Measurements from ENCODE around the gene RNGTT. TPM values are rescaled to one million over a fixed set of nuclear protein-coding genes. Genes with fewer than 3 reads are reported as not detected.
"Not testable (repeated sequence)": the region's sequence is repeated elsewhere in the genome, so short reads cannot be mapped to it uniquely, and the experiment has no call there.

The RNGTT gene
- total RNA-seq, 2 donors from 2014 or later = 7.5 to 11.3 TPM

- H3K27ac ChIP-seq = no peak overlapping the region
- no peaks in the 10 kb centered on the region for H3K9me3 ChIP-seq
- H3K4me1 ChIP-seq = no peaks in the 10 kb centered on the region
- H3K27me3 ChIP-seq = no peaks in the 10 kb centered on the region
- DNase-seq (ENCODE audit: low spot score) = no peak
- no peak overlapping the region for H3K4me3 ChIP-seq
- no peak for TF ChIP-seq CTCF (IDR thresholded peaks at IDR 0.05)
- H3K36me3 ChIP-seq = no peaks in the 10 kb centered on the region
Measured at GRCh38 chr6:88741939-88742338, 221.5 kb downstream of the RNGTT start.

GRCh38 chr6:88741071-88741470, 222.3 kb downstream of the RNGTT start:
- H3K27ac ChIP-seq = no peak overlapping the region
- no peaks in the 10 kb centered on the region for H3K27me3 ChIP-seq
- no peaks in the 10 kb centered on the region for H3K36me3 ChIP-seq
- H3K9me3 ChIP-seq = no peaks in the 10 kb centered on the region
- no peak for TF ChIP-seq CTCF (IDR thresholded peaks at IDR 0.05)
- H3K4me1 ChIP-seq = no peaks in the 10 kb centered on the region
- no peak for DNase-seq (ENCODE audit: low spot score)
- no peak overlapping the region for H3K4me3 ChIP-seq

GRCh38 chr6:88734544-88734943, 228.9 kb downstream of the RNGTT start:
- TF ChIP-seq CTCF (IDR thresholded peaks at IDR 0.05) = no peak
- Histone ChIP-seq H3K27ac (no peak overlapping the region), H3K27me3 (no peaks in the 10 kb centered on the region), H3K4me3 (no peak overlapping the region), H3K9me3 (no peaks in the 10 kb centered on the region), H3K4me1 (no peaks in the 10 kb centered on the region), H3K36me3 (no peaks in the 10 kb centered on the region)
- no peak for DNase-seq (ENCODE audit: low spot score)

GRCh38 chr6:88730611-88731011, 232.8 kb downstream of the RNGTT start:
- no peak for TF ChIP-seq CTCF (IDR thresholded peaks at IDR 0.05)
- Histone ChIP-seq H3K9me3 (no peaks in the 10 kb centered on the region), H3K27me3 (no peaks in the 10 kb centered on the region), H3K4me1 (no peaks in the 10 kb centered on the region), H3K27ac (no peak overlapping the region), H3K36me3 (no peaks in the 10 kb centered on the region), H3K4me3 (no peak overlapping the region)
- no peak for DNase-seq (ENCODE audit: low spot score)

- no peaks in the 10 kb centered on the region for H3K9me3 ChIP-seq
- no peaks in the 10 kb centered on the region for H3K4me1 ChIP-seq
- no peak for DNase-seq (ENCODE audit: low spot score)
- H3K27ac ChIP-seq = no peak overlapping the region
- H3K36me3 ChIP-seq = no peaks in the 10 kb centered on the region
- no peak overlapping the region for H3K4me3 ChIP-seq
- no peak for TF ChIP-seq CTCF (IDR thresholded peaks at IDR 0.05)
- H3K27me3 ChIP-seq = no peaks in the 10 kb centered on the region
Measured at GRCh38 chr6:88728756-88729155, 234.7 kb downstream of the RNGTT start.

- not testable (repeated sequence) for H3K4me3 ChIP-seq; H3K36me3 ChIP-seq; H3K4me1 ChIP-seq; H3K27ac ChIP-seq; H3K9me3 ChIP-seq; H3K27me3 ChIP-seq; DNase-seq (ENCODE audit: low spot score)
Measured at GRCh38 chr6:88726409-88726808, 237.0 kb downstream of the RNGTT start.
